GM21447 (cell line): ENCODE results near the gene CCDC85A.

ENCODE experiments used
- ATAC-seq: cut with Tn5 transposase; IDR thresholded peaks from one replicate; pipeline ENCODE4 v1.9.1; 2021; ENCODE audit not compliant: unreplicated experiment

Gene CCDC85A

GRCh38 chr2:56348392-56349210, 164.8 kb downstream of the CCDC85A start:
- no peak for ATAC-seq

- ATAC-seq = no peak
Observed at GRCh38 chr2:56357655-56358295, 174.0 kb downstream of the CCDC85A start.

GRCh38 chr2:56361844-56362243, 178.1 kb downstream of the CCDC85A start:
- ATAC-seq = no peak

GRCh38 chr2:56364902-56365301, 181.1 kb downstream of the CCDC85A start:
- no peak for ATAC-seq

- no peak for ATAC-seq
Observed at GRCh38 chr2:56369316-56369715, 185.5 kb downstream of the CCDC85A start.

GRCh38 chr2:56372071-56372656, 188.4 kb downstream of the CCDC85A start:
- ATAC-seq = no peak

- no peak for ATAC-seq
Observed at GRCh38 chr2:56375251-56375650, 191.5 kb downstream of the CCDC85A start.

GRCh38 chr2:56376699-56377665, 193.2 kb downstream of the CCDC85A start:
- no peak for ATAC-seq

GRCh38 chr2:56379066-56379465, 195.3 kb downstream of the CCDC85A start:
- no peak for ATAC-seq

GRCh38 chr2:56380861-56381260, 197.1 kb downstream of the CCDC85A start:
- no peak for ATAC-seq

GRCh38 chr2:56382466-56382865, 198.7 kb downstream of the CCDC85A start:
- ATAC-seq = no peak

GRCh38 chr2:56386657-56387056, 202.9 kb downstream of the CCDC85A start:
- ATAC-seq = no peak

- ATAC-seq = no peak
Observed at GRCh38 chr2:56390644-56391043, 206.9 kb downstream of the CCDC85A start.

- ATAC-seq = no peak
Observed at GRCh38 chr2:56410140-56410539, 226.3 kb downstream of the CCDC85A start.

GRCh38 chr2:56416500-56417176, 232.8 kb downstream of the CCDC85A start:
- no peak for ATAC-seq
